CD4-positive, alpha-beta T cell treated with Interleukin-15 for 1 hour (primary cell): ENCODE data around the gene CC2D2B.
"Not testable (repeated sequence)": the region's sequence is repeated elsewhere in the genome, so short reads cannot be mapped to it uniquely, and the experiment has no call there.

Experiments used
- DNase-seq: peaks from one replicate; pipeline ENCODE4 v3.0.0-alpha.2; 2020

CC2D2B gene

DNA sequence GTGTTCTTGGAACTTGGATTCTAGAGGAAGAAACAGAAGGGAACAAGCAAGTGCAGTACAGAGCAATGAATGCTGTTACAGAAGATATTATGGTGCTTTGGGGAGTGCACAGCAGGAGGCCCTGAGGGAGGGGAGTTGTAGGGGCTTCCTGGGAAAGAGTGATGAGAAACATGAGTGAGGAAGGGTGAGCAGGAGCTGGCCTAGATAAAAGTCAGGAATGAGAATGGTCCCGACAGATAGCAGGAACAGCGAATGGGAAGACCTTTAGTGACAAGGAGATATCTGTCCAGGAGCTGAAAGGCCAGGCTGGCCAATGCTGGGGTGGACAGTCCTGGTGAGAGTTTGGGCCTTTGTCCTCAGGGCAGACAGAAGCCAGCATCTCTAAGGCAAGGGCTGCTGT is 115.0 kb downstream of the CC2D2B start:
- no peak for DNase-seq

DNA sequence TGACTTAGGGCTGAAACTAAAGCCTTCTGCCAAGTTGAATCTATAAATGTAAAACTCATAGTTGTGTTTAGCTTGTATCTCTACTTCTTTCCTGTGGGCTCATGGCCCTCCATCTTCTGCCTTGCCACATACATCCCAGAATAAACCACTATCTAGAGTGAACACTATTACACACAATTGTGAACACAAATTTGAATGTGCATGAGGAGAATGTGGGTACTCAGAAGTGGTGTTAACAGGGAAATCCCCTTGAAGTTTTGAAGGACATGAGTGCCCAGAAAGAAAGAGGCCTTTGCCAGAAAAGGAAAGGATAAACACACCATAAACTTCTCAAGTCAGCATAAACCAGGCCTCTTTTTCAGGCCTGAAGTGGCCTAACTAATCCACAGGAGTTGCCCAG is 115.4 kb downstream of the CC2D2B start:
- DNase-seq: no peak

DNA sequence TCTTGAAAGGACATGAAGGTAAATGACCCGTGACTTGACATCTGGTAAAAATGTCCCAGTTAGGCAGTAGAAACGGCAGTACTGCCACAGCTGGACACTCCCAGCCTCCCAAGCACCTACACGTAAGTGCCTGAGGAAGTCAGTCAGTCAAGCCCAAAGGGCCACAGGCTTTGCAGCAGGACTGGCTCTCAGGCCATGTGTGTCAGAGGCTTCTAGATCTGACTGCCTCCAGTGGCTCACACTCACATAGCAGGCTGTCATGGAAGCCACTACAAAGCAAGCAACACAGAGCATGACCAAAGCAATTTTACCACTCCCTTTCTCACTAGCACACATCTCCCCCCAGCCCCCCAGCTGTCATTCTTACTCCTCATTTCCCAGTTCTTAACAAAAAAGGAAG is 117.8 kb downstream of the CC2D2B start:
- peak; percentile 16 for DNase-seq

DNA sequence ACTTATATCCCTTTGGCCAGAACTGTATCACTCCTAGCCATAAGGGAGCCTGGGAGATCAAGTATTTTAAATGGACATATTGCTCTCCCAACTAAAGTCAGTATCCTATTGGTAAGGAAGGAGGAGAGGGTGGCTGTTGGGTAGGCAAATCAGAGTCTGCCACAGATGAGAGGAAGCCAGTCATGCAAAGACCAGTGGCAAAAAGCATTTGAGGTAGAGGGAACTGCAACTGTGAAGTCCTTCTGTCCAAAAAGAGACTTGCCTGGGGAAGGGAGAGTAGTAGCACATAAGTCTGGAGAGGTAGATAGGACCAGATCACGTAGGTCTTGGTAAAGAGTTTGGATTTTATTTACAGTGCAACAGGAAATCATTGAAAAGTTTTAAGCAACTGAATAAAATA is 126.8 kb downstream of the CC2D2B start:
- no peak for DNase-seq

DNA sequence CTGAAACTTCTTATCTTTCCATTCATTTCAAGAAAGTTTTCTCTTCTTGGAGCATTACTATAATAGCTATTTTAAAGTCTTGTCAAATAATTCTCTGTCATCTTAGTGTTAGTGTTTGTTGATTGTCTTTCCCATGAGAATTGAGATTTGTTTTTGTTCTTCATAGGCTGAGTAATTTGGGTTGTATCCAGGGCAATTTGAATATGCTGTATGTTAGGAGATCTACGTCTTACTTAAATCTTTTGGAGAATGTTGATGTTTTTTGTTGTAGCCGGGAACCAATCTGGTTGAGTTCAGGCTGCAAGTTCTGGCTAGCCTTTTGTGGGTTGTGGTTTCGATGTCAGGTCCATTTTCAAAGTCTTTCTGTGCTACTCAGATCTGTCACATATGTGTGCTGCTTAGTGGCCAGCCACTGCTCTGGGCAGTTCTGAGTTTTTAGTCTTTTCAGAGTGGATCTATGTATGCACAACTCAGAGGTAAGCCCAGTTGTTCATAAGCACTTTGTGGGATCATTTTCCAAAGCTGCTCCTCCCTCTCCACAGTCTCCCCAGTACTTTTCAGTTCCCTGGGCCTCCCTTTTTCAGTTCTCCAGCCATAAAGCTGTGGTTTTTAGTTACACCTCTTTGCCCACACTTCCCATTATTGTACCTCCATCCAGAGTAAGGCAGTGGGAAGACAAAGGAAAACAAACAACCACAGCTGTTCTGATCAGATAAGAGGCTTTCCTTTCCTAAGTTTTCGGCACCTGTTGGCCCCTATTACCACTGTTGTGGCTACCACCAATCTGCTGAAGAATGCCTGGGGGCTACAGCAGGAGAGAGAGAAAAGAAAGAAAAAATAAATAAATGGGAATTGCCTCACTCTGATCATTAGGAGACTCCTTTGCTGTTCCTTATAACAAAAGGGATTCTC is 131.0 kb downstream of the CC2D2B start:
- no peak for DNase-seq

DNA sequence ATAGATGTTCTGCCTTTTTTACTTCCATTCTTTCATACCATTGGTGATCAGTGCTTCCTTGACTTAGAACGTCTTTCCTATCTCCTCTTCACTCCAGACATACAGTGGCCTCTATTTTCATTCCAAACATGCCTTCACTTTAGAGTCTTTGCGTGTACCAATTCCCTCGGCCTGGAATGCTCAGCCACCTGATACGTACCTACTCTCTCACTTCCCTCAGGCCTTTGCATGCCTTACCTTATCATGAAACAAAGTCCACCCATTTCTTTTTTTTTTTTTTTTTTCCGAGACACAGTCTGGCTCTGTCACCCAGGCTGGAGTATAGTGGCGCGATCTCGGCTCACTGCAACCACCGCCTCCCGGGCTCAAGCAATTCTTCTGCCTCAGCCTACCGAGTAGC is 133.4 kb downstream of the CC2D2B start:
- no peak for DNase-seq

DNA sequence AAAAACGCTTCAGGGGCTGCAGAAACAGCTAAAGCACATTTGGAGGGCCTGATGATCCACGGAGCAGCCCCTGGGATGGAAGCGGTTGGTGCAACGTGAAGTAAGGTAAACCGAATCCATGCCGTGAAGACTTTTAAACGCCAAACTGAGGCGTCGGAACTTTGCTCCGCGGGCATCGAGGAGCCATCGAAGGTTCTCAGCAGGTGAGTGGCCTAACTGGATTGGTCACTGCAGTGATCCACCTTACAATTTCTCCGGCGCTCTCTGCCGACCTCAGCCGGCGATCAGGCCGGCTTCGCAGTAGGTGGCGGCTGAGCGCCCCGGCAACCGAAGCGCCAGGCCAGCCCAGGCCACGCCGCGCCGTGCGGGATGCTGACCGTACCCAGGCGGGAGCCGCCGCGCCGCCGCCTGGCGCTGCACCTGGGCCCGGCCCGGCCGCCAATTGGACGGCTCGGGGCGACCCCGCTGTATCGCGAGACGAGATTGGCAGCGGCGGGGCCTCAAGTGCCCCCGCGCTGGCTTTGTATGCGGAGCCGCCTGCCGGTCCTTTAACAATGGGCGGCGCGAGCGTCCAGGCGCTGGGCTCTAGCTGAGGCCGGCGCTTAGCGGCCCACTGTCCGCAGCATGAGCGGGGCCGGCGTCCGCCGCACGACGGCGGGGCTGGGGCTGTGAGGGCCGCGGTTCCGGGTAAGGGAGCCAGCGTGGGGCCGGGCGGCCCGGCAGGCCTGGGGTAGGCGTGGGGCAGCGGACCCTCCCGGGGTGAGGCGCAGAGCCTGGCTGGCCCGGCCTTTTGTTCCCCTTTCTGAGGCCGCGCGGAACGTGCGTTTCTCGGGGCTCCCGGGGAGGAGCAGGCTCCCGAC is 135.5 kb downstream of the CC2D2B start, which contains the start of gene CCNJ:
CCNJ (plus strand) TSS at position 551 of the 860 bp plus-strand sequence. CDS start 811 bp downstream, outside the sequence.
- DNase-seq: peak; percentile 86

DNA sequence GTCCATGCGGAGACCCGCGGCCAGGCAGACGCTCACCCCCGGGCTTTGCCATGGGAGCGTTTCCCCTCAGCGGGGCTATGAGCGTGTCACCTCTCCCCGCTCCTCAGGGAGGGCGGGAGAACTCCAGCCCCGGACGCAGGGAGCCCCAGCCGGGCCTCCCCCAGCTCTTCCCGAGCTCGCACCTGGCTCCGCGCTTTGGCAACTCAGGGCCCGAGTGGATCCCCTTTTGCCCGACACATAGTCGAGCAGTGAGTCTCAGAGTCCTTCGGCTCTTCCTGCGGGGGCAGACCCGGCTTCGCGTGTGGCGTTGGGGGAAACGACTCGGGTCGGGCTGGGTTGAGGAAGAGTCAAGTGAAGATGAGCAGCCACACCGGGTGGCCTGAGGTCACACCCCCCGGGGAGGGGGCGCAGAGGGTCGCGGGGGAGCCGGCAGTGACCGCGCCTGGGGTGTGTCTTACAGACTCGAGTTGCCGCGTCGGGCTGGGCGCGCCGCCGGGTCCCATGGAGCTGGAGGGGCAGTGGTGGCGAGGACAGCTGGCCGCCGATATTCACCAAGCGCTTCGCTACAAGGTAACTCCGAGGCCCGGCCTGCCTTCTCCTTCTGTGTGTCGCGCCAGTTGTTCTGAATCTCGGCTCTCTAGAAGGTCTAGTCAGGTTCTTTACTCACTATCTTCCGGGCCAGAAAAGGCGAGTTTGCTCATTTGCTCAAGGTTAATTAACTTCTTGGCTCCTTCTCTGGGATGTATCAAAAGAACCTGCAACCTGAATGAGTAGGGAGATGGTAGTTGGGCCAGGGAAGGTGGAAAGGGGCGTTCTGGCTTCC is 136.3 kb downstream of the CC2D2B start:
- peak; percentile 37 for DNase-seq

DNA sequence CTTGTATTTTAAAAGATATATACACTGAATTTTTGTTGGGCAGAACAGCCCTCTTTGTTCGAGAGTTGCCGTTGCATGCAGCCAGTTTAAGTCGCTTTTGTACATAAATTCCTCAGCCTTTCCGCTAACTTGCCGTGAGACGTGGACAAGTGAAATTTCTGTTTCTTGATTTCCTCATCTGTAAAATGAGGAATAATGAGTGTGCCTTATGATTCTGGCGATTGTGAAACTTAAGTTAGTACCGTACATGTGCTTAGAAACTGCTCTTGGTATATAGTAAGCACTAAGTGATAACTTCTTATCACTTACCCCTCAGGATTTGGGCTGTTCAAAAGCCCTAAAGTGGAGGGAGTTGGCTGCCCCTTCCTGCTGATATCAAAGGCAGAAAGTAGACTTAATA is 137.0 kb downstream of the CC2D2B start:
- DNase-seq: no peak

DNA sequence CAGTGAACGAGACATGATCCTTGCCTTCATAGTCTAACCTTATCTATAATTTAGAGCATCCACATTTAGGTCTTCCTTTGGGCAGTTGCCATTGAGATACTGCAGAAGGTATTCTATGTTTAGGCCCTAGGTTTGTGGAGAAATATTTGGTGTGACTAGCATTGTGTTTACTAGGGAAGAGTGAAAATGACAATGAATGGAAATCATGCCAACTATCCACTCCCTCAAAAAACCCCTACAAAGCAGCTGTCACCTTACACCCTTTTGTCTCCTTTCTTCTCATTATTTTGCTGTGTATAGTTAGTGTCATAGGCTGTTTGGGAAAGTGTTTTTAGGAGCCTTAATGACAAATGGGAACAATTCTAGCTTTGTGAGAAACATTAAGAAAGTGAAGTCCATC is 138.8 kb downstream of the CC2D2B start:
- no peak for DNase-seq

DNA sequence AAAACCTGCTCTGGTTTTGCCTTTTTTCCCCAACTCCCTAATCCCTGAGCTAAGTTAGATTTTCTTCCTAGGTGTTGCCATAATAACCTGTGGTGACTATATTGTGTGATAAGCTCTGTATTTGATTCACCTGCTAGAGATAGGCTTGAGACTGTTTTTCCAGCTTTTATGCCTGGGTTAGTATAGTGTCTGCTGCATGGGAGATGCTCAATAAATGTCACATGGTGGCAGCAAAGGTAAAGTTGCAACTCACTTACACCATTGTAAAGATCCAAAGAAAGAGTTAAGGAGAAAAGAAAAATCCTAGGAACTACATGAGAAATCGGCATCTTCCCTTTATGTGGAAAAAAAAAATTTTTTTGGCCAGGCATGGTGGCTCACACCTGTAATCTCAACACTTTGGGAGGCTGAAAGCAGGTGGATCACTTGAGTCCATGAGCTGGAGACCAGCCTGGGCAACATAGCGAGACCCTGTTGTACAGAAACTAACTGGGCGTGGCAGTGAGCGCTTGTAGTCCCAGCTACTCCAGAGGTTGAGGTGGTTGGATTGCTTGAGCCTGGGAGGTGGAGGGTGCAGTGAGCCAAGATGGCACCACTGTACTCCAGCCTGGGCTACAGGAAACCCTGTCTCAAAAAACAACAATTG is 139.4 kb downstream of the CC2D2B start:
- DNase-seq: no peak

DNA sequence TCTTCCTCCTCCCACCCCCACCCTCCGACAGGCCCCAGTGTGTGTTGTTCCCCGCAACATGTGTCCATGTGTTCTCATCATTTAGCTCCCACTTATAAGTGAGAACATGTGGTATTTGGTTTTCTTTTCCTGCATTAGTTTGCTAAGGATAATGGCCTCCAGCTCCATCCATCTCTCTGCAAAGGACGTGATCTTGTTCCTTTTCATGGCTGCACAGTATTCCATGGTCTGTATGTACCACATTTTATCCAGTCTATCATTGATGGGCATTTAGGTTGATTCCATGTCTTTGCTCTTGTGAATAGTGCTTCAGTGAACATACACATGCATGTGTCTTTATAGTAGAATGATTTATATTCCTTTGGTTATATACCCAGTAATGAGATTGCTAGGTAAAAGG is 140.2 kb downstream of the CC2D2B start:
- DNase-seq: not testable (repeated sequence)

DNA sequence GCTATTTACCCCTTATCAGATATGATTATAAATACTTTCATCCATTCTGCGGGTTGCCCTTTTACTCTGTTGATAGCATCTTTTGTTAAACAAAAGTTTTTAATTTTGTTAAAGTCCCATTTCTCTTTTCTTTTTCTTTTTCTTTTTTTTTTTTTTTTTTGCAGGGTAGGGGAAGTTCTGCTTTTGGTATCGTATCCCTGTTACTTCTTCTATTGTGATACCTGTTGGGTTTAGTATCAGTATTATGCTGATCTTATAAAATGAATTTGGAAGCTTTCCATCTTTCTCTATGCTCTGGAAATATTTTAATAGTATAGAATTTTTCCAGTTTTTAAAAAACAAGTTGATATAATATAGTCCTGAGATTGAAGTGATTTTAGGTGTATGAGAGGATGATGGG is 141.6 kb downstream of the CC2D2B start:
- no peak for DNase-seq

DNA sequence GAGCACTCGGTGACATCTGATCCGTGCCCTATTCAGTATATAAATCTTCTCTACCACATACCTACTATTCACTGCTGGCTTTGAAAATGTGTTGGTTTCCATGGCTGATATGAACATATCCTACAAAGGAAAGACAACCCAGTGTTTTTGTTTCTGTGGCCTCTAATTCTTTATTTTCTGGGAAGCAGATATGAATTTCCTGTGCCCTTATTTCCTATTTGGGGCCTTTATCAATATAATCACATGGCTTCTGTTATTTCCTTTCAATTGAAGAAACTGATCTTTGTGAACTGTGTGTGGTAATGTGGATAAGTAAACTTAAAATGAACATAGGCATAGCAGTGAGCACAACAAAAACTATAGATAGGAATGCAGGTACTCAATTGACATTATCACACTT is 146.2 kb downstream of the CC2D2B start:
- no peak for DNase-seq

DNA sequence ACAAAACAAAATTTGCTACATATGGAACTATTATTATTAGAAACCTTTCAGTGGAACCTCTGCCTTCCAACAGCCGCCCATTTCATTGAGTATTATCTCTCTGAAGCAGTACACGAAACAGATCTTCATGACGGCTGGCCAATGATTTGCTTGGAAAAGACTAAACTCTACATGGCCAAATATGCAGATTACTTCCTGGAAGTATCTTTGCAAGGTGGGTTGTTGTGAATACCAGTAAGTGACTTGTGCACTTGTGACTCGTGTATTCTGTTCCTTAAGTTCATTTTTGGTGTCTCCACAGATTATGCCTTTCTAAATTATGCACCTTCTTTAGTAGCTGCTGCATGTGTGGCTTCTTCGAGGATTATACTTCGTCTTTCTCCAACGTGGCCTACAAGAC is 149.0 kb downstream of the CC2D2B start:
- DNase-seq: no peak

DNA sequence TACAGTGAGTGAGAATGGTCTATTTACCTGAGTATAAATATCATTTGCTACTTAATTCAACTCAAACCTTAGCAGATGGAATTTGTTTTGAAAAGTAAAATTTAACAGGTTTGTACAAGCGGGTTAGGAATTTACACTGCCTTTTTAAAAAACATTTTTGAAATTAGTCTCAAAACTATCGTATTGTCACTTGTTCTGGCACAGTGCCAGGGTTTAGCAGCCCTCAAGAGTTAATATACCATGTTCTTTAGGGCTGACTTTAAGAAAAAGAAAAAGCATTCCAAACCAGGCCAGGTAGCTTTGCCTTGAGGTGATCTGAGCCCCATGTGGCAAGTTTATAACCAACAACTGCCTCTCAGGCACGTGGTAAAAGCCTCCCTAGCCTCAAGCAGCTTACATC is 153.5 kb downstream of the CC2D2B start:
- no peak for DNase-seq

DNA sequence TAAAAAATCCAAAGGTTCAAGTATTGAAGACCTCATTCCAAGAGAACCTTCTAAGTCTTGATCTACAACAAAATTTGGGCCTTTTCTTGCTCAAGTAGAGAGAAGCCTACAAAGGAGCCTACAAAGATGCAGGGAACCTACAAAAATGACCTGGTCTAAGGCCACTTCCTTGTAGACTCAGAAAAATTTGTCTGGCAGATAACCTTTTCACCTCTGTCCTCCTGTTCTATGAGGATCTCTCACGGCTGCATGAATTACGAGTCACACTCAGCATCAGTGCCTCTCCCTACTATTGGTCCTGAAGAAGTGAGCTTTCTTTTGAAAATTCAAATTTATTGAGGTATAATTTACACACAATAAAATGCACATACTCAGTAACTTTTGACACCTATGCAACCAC is 164.9 kb downstream of the CC2D2B start:
- DNase-seq: no peak

DNA sequence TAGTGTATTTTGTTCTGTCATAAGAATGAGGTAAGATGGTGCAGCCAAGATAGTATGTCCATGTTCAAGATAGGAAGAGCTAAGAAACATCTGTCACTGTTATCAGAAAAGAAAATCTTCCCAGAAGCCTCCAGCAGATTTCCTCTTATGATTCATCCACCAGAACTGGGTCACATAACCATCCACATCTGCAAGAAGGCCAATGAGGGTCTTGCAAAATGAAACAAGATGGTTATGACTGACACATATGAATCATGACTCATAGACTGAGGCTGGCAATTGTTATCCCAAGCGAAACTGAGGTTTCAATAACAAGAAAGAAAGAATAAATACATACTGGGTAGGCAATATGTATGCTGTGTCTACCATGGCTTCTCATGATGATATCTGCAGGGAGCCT is 165.9 kb downstream of the CC2D2B start:
- DNase-seq: no peak

DNA sequence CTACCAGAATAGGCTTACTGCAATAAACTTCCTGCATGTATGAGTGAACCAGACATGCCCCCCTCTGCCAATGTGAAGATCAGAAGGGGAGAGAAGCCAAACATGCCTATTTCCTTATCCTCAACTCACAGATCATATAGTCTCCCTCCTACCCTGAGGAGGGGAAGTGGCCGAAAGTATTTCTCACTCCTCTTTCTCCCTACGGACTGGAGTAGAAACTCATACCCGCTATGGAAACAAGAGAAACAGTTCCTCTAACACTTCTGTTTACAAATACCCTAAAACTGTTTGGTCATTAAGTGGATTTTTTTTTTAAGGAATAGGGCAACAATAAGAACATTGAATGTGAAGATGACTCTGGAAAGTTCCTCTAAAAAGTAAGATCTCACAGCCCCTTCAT is 167.0 kb downstream of the CC2D2B start:
- no peak for DNase-seq

DNA sequence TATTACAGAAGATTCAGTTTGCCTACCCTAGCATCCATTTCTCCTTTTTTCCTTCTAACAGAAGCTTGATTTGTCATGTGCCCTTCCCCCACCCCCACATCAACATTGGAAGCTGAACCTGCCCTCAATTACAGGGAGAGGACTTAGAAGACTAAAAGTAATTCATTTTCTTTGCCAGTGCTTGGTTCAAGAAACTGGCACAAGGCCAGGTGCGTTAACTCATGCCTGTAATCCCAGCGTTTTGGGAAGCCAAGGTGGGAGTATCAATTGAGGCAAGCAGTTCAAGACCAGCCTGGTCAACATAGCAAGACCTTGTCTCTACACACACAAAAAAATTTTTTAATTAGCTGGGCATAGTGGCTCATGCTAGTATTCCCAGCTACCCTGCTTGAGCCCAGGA is 168.2 kb downstream of the CC2D2B start:
- no peak for DNase-seq

DNA sequence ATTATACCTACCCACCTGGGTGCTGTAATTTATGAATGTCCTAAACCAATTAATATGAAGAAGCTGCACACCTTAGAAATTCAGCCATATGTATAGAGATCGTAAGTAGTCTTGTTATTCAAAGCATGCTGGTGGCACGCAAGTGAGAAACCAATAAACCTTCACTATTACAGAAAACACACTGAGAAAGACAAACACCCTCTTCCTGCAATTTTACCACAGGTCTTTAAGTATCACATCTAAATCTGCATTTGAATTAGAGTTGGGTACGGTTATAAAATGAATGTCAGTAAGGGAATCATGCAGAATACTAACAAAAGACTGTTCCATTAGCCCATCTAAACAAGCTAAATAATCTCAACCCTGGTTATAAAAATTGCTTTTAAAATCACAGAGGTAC is 169.4 kb downstream of the CC2D2B start:
- no peak for DNase-seq

DNA sequence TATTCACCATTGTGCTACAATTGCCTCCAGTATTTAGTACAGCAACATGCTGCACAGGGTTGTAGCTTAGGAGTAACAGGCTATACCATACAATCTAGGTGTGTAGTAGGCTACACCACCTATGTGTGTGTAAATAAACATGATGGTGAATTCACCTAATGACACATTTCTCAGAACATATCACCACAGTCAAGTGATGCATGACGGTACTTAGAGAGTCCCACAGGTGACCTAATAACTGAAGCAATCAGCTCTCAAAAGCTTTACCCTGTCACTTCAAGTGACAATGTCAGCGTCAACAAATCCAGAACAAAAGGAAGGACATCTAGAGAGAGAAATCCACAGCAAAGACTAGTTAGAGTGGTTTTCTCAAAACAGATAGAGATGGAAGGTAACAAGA is 174.4 kb downstream of the CC2D2B start:
- no peak for DNase-seq
